WI38 (cell line): Measurements from ENCODE around the gene SMAD9.

ENCODE experiments used
- H3K4me3 ChIP-seq: 2 replicates; pipeline ENCODE4 v1.5.1; 2011; ENCODE audit warnings: low read depth, mild to moderate bottlenecking, control low read depth, low read length
- TF ChIP-seq, protein P1 (sequence below): IDR thresholded peaks from 2 replicates; pipeline ENCODE4 v1.5.1; 2012; ENCODE audit warnings: low read depth, mild to moderate bottlenecking, control low read depth, low read length

Gene SMAD9

DNA sequence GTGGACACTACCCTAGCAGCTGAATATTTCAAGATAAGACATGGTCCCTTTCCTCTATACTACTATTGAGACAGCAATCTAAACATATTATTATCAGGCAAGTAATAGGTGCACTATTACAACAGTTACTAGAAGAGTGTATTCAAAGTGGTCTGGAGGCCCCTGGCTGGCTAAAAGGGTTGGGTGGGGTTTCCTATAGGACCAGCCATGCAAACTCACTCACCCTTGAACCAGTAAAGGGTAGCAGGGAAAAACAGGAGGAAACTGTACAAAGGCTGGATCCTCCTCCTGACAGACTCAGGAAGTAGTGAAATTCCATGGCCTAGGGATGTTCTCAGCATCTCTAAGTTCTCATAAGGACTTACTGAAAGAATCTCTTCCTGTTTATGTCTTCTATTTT is 7.7 kb downstream of the SMAD9 start:
- TF ChIP-seq, protein P1, sequence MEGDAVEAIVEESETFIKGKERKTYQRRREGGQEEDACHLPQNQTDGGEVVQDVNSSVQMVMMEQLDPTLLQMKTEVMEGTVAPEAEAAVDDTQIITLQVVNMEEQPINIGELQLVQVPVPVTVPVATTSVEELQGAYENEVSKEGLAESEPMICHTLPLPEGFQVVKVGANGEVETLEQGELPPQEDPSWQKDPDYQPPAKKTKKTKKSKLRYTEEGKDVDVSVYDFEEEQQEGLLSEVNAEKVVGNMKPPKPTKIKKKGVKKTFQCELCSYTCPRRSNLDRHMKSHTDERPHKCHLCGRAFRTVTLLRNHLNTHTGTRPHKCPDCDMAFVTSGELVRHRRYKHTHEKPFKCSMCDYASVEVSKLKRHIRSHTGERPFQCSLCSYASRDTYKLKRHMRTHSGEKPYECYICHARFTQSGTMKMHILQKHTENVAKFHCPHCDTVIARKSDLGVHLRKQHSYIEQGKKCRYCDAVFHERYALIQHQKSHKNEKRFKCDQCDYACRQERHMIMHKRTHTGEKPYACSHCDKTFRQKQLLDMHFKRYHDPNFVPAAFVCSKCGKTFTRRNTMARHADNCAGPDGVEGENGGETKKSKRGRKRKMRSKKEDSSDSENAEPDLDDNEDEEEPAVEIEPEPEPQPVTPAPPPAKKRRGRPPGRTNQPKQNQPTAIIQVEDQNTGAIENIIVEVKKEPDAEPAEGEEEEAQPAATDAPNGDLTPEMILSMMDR, result no peak
- H3K4me3 ChIP-seq, result no peak overlapping the region

DNA sequence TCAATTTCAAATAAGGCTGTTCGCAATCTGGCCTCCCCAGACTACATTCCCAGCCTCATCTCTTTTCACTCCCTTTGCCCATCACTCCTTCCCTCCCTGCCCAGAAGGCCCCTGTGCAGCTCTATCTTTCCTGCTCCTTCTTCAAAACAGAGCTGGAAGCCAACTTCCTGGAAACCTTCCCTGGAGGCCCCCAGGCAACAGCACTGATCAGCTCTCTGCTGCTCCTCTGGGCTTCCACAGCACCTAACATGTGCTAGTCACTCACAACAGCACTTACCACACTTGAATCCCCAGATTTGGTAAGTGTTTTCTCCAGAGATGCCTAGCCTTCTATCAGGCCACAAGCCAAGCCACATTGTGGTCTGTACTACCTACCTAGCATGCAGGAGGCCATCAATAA is 9.5 kb downstream of the SMAD9 start:
- TF ChIP-seq, protein P1, result no peak

DNA sequence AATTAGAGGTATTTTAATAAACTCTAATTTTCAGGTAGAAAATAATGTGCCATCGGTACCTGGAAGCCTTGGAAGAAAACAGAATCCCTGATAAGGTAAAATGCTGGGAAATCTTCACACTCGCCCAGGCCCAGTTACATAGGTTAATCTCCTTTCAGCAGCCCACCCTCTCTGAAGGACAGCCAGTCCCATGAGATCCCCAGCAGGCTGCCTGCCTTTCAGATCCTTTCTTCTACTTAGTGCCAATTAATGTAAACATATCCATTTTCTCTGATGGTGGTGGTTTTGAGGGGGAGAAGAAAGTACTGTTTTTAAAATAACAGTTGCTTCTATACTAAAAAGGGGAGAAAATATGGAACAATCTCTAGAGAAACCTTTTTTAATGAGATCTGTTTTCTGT is 12.2 kb downstream of the SMAD9 start:
- TF ChIP-seq, protein P1, result no peak
- no peak overlapping the region for H3K4me3 ChIP-seq

More for the DNA sequence above, 9.5 kb downstream of the SMAD9 start:
- no peak overlapping the region for H3K4me3 ChIP-seq

DNA sequence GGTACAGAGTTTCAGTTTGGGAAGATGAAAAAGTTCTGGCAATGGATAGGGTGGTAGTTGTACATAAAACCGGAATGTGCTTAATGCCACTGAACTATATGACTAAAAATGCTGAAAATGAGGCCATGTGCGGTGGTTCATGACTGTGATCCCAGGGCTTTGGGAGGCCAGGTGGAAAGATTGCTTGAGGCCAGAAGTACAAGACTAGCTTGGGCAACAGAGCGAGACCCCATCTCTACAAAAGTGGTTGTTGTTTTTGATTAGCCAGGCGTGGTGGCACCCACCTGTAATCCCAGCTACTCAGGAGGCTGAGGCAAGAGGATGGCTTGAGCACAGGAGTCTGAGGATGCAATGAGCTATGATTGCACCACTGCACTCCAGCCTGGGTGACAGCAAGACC is 12.8 kb downstream of the SMAD9 start:
- TF ChIP-seq, protein P1, result no peak

DNA sequence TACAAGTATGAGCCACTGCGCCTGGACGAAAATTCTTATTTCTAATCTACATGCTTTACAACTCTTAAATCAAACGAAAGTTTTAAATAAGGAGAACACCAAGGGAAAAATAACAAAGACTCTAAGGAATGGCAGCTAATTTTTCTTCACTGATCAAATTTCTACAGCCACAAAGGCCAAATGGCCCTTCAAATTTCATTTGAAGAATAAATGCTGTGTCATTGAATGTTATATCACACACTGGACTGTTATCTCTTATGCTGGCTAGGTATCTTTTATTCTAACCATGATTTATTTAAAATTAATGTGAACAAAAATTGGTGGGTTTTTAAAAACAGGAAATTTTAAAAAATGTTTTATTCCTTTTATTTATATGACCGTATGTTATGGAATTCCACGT is 14.1 kb downstream of the SMAD9 start:
- TF ChIP-seq, protein P1, result no peak

More for the DNA sequence above, 12.8 kb downstream of the SMAD9 start:
- H3K4me3 ChIP-seq, result no peak overlapping the region

DNA sequence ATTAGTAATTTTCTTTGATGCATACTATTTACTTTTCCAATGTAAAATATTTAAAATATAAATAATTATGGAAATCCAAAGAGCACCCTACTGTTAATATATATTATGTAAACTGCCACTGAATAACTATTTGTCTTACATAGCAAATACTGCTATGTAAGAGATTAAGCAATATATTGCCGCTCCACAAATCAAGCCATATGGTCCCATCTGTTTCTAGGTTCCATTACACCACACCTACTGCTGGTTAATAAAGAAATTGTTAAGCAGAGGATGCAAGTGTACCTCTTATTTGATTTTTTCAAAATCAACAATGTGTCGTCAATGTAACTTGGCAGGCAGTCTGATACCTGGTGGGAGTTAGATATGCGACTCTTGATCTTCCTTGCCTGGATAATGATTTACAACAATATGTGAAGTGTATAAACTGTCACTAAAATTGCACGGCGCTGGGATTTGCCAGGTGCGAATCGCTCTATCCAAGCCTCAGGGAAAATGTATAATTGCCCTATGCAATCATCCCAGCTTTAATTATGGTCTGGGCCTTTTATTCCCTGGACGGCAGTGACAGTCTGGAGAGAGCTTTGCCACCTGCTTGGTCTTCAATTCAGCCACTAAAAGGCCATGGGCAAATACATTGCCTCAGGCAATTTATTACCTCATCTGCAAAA is 16.0 kb downstream of the SMAD9 start:
- H3K4me3 ChIP-seq, result no peak overlapping the region
- TF ChIP-seq, protein P1, result no peak

More for the DNA sequence above, 14.1 kb downstream of the SMAD9 start:
- no peak overlapping the region for H3K4me3 ChIP-seq

DNA sequence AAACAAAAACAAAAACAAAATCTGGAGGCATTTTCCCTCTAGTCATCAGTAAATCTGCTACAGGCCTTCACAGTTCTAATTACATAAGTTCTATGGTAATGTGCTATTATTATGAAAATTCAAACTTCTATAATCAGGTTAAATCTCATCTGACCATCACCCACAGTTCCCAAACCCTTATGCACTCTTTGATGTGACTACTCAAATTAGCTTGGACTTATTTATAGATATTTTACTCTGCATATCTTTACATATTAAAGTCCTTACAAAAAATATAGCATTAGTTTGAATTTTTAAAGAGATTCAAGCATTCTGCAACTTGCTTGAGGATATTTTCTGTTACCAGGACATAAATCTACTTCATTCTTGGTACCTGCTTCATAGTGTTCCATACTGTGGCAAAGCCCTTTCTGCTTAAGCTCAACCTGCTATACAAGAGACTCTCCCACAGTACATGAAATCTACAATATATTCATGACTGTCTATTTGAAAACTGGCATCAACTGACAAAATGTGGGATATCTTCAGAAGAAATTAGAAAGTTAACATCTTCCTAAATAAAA is 22.9 kb downstream of the SMAD9 start:
- H3K4me3 ChIP-seq, result no peak overlapping the region
- TF ChIP-seq, protein P1, result no peak
